ENCODE results near the gene C10orf90.

Gene C10orf90

DNA sequence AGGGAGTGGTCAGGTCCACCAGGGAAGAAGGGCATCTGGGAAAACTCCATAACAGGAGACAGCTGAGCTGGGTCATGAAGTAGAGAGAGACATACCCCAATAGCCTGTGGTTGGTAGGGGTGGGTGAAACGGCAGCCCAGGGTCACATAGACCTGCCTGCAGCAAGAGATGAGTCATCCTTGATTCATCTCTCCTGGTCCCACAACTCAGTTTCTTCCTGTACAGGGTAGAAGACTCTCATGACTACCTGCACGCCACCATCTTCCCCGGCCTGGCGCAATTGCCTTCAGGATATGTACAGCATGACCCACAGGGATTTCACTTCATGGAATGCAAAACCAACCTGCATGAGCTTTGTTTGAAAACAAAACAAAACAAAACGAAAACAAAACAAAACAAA is 237.1 kb downstream of the C10orf90 start:
- H3K4me3 ChIP-seq (ENCODE audit: low read depth, low read length): no peak overlapping the region

DNA sequence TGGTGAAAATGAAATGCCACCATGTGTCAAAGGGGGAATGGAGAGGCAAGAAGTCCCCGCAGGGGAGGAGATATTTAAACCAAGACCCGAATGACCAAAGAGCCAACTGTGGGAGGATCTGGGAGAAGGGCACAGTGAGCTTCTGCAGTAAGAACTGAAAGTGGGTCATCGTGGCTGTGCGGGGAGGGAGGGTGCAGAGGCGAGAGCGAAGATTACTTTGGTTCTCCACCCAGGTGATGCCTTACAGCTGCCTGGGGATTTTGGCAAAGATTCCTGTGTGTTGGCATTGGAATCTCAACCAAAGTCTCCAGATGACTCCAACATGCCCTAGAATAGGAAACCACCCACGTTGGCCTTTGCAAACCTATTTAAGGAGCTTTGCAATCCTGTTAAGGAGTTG is 238.0 kb downstream of the C10orf90 start:
- no peak overlapping the region for H3K4me3 ChIP-seq (ENCODE audit: low read depth, low read length)

DNA sequence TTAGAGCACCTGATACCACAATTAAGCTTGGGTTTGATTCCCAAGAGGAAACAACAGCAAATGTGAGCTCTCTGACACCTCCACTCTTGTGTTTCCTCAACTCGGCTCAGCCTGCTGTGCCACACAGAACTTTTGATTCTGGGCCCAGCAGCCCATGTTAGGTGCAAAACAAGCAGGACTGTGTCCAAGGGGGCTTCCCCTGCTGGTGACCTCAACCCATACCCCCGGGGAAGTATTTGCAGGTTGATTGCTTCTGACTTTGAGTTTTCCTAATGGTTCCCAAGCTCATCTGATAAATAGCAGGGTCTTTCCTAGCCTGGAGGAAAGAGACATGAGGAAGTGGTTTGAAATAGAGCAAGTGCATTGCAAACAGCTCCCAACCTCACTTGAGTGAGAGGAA is 238.7 kb downstream of the C10orf90 start:
- no peak overlapping the region for H3K4me3 ChIP-seq (ENCODE audit: low read depth, low read length)

DNA sequence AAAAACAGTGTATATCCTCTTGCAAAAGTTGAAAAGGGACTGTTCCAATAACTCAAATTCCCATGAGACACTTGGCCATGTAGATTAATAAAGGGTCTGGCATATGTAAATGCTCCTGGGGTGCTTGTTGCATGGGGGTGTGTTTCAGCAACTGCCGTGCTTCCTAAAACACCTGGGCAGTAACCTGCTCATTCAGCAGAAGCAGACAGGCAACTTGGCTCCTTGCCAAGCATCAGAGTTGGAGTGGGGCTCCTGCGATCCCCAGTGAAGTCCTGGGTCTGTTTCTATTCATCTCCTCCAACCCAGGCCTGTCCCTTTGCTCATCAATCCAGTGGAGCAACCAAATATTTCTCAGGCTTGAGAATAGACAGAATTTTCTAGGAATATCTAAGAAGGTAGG is 240.0 kb downstream of the C10orf90 start:
- H3K4me3 ChIP-seq (ENCODE audit: low read depth, low read length): no peak overlapping the region

DNA sequence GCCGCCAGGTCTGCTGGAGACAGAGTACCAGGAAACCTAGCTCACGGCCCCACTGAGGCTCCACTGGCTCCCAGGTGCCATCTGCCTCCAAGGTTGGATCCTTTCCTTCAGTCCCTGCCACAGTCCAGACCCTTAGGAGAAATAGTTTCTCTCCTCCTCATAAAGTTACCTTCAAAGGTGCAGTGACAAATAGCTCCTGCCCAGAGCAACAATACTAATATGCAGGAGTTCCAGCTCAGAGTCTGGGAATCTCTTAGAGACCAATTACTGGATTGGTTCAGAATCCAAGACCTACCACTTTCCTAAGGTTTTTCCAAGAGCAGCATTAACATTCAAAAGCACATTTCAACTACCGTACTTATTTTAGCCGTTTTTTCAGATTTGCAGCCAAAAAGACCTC is 241.2 kb downstream of the C10orf90 start:
- no peak overlapping the region for H3K4me3 ChIP-seq (ENCODE audit: low read depth, low read length)

DNA sequence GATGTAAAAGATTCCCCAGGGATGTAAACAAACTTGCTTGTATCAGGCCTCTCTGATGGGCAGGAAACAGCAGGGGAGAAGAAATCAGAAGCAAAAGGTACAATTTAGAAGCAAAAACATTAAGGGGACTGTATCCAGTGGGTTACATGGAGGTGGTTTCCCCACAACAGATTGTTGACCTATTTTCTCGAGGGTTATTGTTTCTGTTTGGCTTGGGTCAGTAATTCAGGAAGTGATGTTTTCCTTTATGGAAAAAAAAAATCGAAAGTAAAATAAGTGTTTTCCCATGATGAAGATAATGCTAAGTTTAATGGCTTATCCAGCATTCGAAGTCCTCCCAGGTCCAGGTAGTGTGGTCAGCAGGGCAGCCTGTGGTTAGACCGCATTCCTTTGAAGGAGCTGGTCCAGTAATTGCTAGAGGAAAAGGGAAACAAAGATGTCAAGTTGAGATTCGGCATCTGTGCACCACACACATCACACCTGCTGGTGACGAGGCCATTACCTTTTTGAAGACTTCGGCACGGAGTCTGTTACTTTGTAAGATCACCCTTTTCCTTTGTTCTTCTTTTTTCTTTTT is 244.9 kb downstream of the C10orf90 start:
- no peak overlapping the region for H3K4me3 ChIP-seq (ENCODE audit: low read depth, low read length)

DNA sequence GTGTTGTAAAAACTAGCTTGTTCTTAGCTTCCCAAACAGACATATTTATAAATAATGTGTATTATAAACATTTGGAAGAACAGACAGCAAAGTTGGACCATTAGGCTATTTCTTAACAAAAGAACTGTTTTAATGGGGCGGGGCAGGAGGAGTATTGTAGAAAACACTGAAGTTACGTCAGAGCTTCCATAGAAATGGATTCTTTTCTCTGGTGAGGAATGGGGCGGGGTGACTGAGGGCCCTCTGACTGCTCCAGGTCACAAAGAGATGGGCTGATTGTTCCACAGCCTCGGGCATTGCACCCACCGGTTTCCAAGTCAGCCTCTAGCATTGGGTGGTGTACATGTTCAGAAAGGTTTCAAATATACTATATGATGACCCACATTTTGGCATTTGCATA is 245.5 kb downstream of the C10orf90 start:
- no peak overlapping the region for H3K4me3 ChIP-seq (ENCODE audit: low read depth, low read length)

DNA sequence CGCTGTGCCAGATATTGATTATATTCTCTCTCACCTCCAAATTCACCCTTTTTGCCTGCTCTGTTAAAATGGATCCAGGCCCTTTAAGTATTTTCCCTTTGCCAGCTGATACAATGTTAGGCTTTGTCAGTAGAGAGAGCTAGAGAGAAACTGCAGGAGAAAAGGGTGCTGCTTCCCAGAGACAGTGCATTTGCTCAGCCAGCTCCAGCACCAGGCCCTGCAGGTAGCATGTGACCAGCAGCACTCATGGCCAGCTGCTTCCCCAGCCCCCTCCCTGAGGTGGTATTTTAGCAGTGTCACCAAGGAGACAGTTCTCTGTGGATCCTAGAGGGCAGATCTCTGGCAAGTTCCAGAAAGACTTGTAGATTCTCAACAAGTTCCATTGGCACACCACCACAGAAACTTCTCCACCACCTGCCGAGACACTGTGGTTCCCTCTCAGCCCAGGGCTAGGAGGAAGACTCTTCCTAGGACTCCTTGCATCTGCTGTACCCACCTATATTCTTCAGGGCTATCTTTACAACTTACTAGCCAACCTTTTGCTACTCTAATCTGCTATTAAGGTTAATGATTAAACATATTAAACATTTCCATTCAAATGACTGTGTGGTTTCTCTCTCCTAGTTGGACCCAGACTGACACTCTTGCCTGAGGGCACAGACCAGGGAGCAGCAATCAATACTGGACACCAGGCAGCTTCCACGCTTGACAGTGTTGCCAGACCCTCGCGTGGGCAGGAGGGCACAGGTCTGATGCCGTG is 246.6 kb downstream of the C10orf90 start:
- no peak overlapping the region for H3K4me3 ChIP-seq (ENCODE audit: low read depth, low read length)

DNA sequence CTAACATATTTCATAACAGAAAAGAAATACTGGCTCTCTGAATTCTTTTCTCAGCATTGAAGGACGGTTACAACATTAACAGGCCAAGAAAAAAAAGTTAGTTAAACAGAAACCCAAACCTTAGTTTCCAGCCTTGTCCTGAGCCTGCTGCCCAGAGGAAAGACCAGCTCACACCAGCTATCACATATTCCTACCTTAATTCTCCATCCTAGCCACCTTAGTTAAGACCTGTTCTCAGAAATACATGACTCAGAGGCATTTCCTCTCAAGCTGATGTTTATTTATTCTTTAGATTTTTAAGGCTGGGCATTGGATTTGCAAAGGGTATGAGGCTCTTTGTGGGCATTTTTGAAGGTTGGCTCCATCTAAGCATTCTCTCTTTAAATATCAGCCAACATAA is 247.9 kb downstream of the C10orf90 start:
- no peak overlapping the region for H3K4me3 ChIP-seq (ENCODE audit: low read depth, low read length)

DNA sequence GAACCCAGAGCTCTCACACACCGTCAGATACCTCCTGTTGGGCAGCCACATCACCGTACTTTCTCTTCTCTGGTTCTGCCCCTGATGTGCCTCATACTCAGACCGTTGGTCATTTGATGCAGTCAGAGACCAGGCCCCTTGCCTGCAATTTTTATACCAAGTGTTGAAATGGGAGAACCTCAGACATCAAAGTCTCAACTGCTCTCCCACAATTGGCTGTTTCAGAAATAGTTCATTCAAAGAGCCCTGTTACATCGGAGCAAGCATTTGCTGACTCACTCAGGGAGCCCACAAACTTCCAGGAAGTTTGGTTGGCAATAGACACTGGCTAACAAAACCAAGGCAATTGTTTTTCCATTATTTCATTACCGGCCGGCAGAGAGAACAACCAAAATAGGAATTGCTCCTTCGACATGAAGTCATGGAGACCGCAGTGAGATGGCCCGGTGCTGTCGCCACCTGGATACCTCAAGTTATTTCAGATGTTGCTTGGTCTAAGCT is 248.7 kb downstream of the C10orf90 start:
- no peak overlapping the region for H3K4me3 ChIP-seq (ENCODE audit: low read depth, low read length)

DNA sequence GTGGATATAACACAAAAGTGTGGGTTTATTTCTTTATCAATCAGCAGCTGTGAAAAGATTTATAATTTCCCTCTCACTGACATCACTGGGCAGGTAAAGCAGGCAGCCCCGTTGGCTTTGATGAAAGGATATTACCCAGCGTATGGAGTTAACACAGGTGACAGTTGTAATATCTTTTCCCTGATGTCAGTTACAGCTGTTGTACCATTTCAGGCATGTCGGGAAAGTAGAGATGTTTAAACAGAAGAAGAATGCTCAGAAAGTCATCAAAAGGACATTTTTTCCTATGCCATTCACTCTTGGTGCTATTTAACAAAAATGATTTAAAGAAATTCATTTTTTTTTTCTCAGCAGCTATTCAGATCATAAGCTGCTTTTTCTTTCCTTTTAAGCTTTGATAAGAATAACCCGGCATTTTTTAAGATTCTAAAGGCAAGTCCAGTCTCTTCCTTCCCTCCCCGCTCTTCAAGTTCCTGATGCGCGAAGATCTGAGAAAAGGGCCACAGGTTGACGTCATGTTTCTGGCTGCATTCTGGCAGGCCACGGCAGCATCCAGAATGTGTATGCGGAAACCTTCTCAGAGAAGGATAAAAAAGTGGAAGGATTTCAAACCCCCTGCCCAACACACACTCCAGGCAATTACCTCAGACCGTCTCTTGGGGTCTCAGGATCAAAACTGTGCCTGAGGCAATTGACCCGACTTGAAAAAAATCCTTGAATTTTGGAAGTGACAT is 249.8 kb downstream of the C10orf90 start:
- H3K4me3 ChIP-seq (ENCODE audit: low read depth, low read length): no peak overlapping the region

DNA sequence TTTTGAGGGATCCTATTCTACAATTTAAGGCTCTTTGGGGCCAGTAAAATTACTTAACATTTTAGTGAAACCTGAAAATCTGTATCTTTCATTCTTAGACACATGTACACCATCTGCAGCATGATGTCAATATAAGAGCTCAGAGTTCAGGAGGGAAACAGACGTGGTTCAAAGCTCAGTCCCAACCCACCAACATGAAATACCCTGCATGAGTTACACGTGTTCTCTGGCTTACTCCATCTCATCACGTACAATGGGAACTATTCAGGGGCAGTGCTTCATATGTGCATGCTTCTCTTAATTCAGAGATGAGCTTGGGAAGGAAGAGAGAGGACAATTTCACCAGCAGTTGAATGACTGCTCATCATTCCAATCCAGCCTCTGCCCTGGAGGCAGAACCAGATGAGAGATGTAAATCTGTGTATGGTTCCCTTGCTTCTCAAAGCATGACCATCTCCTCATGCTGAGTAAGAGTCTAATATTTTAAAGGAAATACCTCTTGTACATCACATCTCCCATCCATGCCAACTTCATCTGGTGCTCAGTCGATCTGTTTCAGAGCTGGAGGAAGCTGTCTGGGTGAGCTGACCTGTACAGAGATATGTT is 253.2 kb downstream of the C10orf90 start:
- no peak overlapping the region for H3K4me3 ChIP-seq (ENCODE audit: low read depth, low read length)

DNA sequence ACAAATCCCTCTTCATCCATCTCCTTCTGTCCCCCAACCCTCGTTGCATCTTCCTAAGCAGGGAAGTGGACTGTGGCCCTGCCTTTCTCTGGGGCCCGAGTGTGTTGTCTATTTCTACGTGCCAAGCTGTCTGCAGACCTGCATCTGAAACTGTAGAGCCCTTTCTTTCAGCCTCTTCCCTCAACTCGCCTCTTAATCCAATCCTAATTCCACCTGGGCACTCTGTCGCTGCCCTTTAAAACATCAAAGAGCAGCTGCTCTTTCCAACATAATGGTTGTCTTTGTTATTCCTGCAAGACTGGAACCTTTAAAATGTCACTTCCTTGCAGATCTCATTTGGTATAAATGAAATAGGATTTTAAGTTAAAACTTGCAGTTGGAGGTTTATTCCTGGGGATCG is 260.7 kb downstream of the C10orf90 start:
- no peak overlapping the region for H3K4me3 ChIP-seq (ENCODE audit: low read depth, low read length)

DNA sequence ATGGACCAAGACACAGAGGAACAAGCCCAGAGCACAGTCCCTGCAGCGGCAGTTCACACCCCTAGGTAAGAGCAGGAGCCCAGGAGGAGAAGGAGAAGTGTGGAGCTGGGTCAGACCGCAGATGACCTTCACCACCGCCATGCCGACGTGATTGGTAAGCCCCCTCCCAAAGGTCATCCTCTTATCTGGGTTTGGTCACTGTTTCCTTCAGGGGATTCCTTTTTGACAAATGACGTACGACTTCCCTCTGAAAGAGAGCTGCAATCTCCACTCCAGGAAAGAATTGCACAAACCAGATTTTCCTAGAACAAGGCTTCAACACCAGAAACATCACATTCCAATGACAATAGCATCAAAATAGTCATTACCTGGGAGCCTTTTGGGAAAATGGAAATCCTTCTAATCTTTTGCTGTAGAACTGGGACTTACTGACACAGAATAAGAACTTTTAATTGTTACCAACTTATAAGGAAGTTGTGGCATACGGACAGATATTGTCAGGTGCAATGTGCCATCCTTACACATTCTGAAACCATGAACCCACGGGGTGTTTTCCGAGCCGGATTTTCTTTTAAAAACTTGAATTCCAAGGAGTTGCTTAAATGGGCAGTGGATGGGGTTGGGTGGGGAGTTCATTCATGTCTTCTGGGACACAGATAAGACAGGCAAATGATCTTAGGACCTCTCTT is 261.4 kb downstream of the C10orf90 start:
- no peak overlapping the region for H3K4me3 ChIP-seq (ENCODE audit: low read depth, low read length)

DNA sequence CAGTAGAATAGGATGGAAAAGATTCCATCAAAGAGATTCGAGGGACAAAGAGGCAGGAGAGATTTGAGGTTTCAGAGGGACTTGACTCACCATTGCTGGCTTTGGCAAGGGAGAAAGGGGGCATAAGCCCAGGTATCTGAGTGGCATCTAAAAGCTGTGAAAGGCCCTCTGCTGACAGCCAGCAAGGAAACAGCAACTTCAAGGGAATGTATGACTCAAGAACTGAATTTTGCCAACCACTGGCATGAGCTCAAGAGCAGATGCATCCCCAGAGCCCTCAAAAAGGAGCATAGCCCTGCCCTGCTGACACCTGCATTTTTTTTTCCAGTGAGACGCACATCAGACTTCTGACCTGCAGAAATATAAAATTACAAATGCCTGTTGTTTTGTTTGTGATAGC is 262.7 kb downstream of the C10orf90 start:
- H3K4me3 ChIP-seq (ENCODE audit: low read depth, low read length): no peak overlapping the region

DNA sequence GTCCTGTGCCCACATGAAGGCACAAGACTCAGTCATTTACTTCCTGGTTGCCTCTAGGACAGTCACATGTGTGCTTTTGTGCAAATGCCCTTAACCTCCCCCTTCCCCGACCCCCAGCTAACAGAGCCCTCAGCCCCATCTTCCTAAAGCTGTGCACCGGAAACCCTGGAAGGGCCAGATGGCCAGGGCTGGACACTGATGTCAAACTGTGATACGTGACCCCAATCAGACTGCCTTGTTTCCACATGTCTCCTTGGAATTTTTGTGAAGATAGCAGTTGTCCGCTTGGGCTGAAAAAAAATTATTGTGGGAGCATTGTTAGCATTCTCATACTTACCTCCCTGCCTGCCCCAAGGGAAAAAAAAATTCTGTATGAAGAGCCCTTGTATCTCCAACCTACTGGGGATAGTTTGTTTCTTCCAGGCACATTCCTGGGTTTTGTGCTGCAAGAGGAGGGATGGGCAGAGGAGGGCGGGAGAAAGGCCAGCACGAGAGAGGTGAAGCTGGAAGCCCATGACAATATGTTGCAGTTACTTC is 265.2 kb downstream of the C10orf90 start:
- H3K4me3 ChIP-seq (ENCODE audit: low read depth, low read length): no peak overlapping the region

DNA sequence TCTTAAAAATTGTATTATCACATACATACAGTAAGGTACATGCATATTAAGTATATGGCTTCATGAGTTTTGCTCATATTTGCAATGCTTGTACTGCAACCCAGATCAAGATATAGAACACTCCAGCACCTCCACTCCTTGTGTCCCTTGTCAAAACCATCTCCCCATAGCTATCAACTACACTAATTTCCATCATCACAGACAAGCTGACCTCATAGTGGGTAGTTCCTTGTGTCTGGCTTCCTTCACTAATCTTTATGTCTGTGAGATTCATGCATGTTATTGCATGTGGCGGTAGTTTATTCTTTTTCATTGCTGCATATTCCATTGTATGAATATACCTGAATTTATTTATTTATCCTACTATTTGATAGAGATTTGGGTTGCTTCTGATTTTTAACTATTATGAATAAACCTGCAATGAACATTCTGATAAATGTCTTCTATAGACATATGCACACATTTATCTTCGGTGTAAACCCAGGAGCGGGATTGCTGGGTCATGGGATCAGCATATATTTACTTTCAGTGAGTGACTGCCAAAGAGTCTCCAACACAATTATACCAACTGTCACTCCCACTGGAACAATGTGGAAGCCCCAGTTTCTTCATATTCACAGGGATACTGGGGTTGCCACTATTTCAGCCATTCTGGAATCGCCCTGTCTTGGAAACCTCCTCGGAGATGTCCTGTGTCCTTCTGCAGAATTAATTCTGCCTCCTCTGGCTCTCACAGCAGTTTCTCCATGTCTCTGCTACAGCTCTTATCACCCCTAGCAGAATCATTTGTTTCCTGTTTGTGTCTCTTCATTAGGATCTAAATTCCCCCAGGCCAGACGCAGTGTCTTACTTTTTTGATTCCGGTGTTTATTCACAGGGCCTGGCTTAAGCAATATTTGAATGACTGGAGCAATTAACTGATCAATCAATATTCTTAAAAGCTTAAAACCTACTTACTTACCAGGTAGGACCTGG is 267.5 kb downstream of the C10orf90 start:
- H3K4me3 ChIP-seq (ENCODE audit: low read depth, low read length): no peak overlapping the region

DNA sequence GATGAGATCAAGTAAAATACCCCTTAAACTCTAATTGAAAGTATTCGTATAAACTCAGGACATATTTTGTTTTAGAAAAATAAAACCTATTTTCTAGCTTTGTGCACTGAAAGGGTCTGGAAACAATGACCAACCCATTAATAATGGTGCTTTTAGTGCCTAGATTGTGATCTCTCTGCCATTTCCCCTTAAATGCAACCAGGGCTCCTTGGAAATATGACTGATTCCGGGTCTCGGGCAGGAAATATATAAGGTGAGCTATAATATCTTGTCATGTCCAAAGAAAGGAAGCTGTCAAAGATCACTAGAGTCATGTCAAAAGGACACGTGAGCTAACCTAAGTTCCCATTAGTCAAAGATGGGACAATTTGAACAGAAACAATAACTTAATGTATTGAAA is 269.9 kb downstream of the C10orf90 start:
- no peak overlapping the region for H3K4me3 ChIP-seq (ENCODE audit: low read depth, low read length)

DNA sequence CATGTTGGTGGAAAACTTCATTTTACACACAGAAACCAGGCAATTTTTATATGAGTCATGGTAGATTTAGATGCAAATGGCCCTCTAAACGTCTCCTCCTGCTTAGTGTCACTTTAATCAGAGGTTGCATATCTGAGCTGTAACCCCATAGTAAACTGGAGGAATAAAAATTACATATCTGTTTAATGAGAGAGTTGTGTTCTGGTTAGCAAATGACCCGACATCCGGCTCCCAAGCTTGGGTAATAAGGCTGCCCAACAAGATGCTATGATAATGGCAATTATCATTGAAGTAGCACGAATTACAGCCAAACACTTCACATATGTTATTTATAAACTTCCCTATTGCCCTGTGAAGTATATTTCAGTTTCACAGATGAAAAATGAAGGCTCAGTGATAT is 271.6 kb downstream of the C10orf90 start:
- H3K4me3 ChIP-seq (ENCODE audit: low read depth, low read length): no peak overlapping the region

DNA sequence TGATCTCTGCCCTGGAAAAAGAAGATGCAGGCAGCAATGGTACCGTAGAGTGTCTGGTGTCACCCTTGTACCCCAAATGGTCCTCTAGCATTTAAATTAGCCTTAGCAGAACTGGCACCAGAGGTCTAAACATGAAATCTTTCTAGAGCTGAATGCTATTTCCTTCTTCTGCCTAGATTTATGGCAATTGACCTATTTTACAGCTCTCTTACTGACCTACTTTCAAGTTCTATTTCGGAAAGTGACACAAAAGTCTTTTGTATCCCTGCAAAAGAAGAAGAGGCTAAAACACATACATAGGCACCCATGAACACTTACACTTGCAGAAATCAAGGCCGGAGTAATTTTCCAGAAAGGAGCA is 272.1 kb downstream of the C10orf90 start:
- no peak overlapping the region for H3K4me3 ChIP-seq (ENCODE audit: low read depth, low read length)
